ENCODE data around the gene PLCL1.

DNA sequence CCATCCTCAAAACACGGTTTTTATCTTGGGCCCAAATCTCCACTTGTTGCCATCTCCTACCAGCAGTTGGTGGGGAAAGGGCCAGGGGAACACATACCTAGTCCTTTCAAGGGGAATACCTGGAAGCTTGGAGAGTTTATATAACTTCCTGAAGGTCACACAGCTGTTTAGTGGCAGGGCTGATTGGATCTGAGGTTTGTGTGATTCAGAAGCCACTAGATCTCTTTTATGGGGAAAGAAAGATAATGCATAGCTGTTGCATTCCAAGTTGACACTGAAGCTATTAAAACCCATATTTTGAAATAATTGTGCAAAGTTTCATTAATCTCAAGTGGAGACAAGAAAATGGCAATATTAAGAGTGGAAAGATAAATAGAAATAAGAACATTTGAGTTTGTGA, 134.2 kb downstream of the PLCL1 start:
- TF ChIP-seq, protein P1, sequence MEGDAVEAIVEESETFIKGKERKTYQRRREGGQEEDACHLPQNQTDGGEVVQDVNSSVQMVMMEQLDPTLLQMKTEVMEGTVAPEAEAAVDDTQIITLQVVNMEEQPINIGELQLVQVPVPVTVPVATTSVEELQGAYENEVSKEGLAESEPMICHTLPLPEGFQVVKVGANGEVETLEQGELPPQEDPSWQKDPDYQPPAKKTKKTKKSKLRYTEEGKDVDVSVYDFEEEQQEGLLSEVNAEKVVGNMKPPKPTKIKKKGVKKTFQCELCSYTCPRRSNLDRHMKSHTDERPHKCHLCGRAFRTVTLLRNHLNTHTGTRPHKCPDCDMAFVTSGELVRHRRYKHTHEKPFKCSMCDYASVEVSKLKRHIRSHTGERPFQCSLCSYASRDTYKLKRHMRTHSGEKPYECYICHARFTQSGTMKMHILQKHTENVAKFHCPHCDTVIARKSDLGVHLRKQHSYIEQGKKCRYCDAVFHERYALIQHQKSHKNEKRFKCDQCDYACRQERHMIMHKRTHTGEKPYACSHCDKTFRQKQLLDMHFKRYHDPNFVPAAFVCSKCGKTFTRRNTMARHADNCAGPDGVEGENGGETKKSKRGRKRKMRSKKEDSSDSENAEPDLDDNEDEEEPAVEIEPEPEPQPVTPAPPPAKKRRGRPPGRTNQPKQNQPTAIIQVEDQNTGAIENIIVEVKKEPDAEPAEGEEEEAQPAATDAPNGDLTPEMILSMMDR (IDR thresholded peaks at IDR 0.05), result no peak
- TF ChIP-seq EP300 (IDR thresholded peaks at IDR 0.05), result no peak
